Measurements from ENCODE around the gene DDX4. TPM values are rescaled to one million over a fixed set of nuclear protein-coding genes. Genes with fewer than 3 reads are reported as not detected.

Gene DDX4
- total and polyA plus RNA-seq, 9 of the 15 experiments (the other 6 are each of a cell fraction or from before 2014, with no cell fraction given), result not detected

DNA sequence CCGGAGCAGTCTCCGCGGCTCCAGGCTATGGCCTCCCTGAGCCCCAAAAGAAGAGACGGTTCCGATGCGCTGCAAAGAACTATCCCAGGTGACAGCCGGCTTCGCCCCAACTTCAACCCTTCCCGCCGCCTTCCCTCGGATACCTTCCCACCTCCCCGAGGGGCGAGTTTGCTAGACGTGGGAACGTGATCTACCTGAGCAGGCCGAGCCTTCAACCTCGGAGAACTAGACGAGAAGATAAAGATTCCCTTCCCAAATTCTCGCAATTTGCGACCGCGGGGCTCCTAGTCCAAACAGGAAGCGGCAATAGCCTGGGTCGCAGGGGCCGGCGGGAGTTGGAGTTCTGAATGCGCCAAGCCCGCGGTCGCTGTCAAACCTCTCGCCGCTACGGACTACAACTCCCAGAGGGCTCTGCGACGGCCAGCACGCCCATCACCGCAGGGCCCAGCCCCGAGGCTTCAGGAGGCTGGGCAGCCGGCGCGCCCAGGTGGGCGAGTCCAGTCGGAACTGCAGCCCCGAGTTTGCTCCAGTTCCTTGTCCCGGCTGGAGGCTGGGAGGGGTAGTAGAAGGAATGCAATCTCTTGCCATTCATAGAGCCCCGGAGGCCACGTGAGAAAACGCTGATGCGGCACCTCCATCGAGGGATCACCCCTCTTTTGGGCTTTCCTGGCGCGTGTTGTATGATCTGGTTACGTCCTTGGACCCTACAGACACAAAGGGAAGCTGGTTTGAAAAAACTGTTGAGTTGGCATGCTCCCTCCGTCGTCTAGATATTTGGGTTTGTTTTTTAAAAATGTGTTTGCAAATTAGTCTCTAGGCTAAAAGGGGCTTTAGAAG, 25.6 kb upstream of the DDX4 start, which contains the start of gene SLC38A9 (continued):
- TF ChIP-seq, protein P1, sequence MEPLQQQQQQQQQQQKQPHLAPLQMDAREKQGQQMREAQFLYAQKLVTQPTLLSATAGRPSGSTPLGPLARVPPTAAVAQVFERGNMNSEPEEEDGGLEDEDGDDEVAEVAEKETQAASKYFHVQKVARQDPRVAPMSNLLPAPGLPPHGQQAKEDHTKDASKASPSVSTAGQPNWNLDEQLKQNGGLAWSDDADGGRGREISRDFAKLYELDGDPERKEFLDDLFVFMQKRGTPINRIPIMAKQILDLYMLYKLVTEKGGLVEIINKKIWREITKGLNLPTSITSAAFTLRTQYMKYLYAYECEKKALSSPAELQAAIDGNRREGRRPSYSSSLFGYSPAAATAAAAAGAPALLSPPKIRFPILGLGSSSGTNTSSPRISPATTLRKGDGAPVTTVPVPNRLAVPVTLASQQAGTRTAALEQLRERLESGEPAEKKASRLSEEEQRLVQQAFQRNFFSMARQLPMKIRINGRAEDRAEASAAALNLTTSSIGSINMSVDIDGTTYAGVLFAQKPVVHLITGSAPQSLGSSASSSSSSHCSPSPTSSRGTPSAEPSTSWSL (CRISPR knock-in tag; IDR thresholded peaks at IDR 0.05; ENCODE audit: borderline replicate concordance), result no peak
- TF ChIP-seq MIER1 (IDR thresholded peaks at IDR 0.05; ENCODE audit: low read depth), result 0 out of 2 replicates have a peak, but pooled peaks have one; percentile 15
- TF ChIP-seq, protein P2, sequence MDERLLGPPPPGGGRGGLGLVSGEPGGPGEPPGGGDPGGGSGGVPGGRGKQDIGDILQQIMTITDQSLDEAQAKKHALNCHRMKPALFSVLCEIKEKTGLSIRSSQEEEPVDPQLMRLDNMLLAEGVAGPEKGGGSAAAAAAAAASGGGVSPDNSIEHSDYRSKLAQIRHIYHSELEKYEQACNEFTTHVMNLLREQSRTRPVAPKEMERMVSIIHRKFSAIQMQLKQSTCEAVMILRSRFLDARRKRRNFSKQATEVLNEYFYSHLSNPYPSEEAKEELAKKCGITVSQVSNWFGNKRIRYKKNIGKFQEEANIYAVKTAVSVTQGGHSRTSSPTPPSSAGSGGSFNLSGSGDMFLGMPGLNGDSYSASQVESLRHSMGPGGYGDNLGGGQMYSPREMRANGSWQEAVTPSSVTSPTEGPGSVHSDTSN (CRISPR knock-in tag; IDR thresholded peaks at IDR 0.05; ENCODE audit: low read depth), result peak; percentile 60
- TF ChIP-seq, protein P2 (tag; conservative IDR thresholded peaks at IDR 0.05; ENCODE audit: low read depth), result peak; percentile 58; the same call in 1 of the 2 replicates
- TF ChIP-seq POLR2B (IDR thresholded peaks at IDR 0.05; ENCODE audit: low read depth, partially characterized antibody), result peak; percentile 76
- no peak for TF ChIP-seq HOXB6 (CRISPR knock-in tag; IDR thresholded peaks at IDR 0.05; ENCODE audit: borderline replicate concordance)
- no peak for TF ChIP-seq KDM2B (CRISPR knock-in tag; IDR thresholded peaks at IDR 0.05)
- peak; percentile 93 for TF ChIP-seq ZNF316 (IDR thresholded peaks at IDR 0.05)
- TF ChIP-seq CHCHD3 (CRISPR knock-in tag; IDR thresholded peaks at IDR 0.05), result no peak
- TF ChIP-seq CCNT2 (IDR thresholded peaks at IDR 0.05; ENCODE audit: borderline replicate concordance, extremely low read depth, insufficient read length, low read depth, low read length), result no peak
- TF ChIP-seq JUND (IDR thresholded peaks at IDR 0.05; ENCODE audit: borderline replicate concordance, low read depth, low read length), result peak; percentile 30; the same call in 1 of the 2 replicates
- no peak; the same call in 2 of the 3 replicates for TF ChIP-seq JUND (tag; IDR thresholded peaks at IDR 0.05; ENCODE audit: borderline replicate concordance, low read depth, low read length)
- TF ChIP-seq NFRKB (IDR thresholded peaks at IDR 0.05; ENCODE audit: low read depth), result no peak
- 0 out of 2 replicates have a peak, but pooled peaks have one; percentile 24 for TF ChIP-seq ZNF830 (CRISPR knock-in tag; IDR thresholded peaks at IDR 0.05)
- no peak for TF ChIP-seq ZNF133 (CRISPR knock-in tag; IDR thresholded peaks at IDR 0.05)
- peak; percentile 86; the same call in 1 of the 2 replicates for TF ChIP-seq LCOR (CRISPR knock-in tag; IDR thresholded peaks at IDR 0.05)
- no peak for TF ChIP-seq RBM15 (IDR thresholded peaks at IDR 0.05; ENCODE audit: insufficient read depth, low read length)
- TF ChIP-seq GATAD2B (IDR thresholded peaks at IDR 0.05; ENCODE audit: borderline replicate concordance), result no peak
- peak; percentile 73 to 78 for TF ChIP-seq NRF1 (conservative IDR thresholded peaks at IDR 0.05 in 1 of 2, IDR thresholded peaks at IDR 0.05 in 1 of 2)
- peak; percentile 30; the same call in 1 of the 2 replicates for TF ChIP-seq SREBF1 (IDR thresholded peaks at IDR 0.05; ENCODE audit: borderline replicate concordance, low read depth, low read length)
- TF ChIP-seq ATF7 (IDR thresholded peaks at IDR 0.05), result peak; percentile 84
- TF ChIP-seq FOS (IDR thresholded peaks at IDR 0.05; ENCODE audit: extremely low read depth, insufficient read length), result no peak
- TF ChIP-seq, protein P3, sequence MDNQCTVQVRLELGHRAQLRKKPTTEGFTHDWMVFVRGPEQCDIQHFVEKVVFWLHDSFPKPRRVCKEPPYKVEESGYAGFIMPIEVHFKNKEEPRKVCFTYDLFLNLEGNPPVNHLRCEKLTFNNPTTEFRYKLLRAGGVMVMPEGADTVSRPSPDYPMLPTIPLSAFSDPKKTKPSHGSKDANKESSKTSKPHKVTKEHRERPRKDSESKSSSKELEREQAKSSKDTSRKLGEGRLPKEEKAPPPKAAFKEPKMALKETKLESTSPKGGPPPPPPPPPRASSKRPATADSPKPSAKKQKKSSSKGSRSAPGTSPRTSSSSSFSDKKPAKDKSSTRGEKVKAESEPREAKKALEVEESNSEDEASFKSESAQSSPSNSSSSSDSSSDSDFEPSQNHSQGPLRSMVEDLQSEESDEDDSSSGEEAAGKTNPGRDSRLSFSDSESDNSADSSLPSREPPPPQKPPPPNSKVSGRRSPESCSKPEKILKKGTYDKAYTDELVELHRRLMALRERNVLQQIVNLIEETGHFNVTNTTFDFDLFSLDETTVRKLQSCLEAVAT (IDR thresholded peaks at IDR 0.05), result no peak
- TF ChIP-seq MED1 (CRISPR knock-in tag; IDR thresholded peaks at IDR 0.05; ENCODE audit: borderline replicate concordance), result no peak
